ENCODE results near the gene WRNIP1.

GRCh38 chr6:2749969-2750600, 15.1 kb upstream of the WRNIP1 start:
- TF ChIP-seq FOXK2 (IDR thresholded peaks at IDR 0.05) (no peak), PBX3 (IDR thresholded peaks at IDR 0.05; ENCODE audit: insufficient replicate concordance, low read depth, low read length) (no peak), POLR2A (IDR thresholded peaks at IDR 0.05; ENCODE audit: low read depth, low read length) (no peak), E2F8 (IDR thresholded peaks at IDR 0.05; ENCODE audit: low read depth, partially characterized antibody) (no peak), JUND (IDR thresholded peaks at IDR 0.05; ENCODE audit: low read depth, low read length) (no peak), EP300 (IDR thresholded peaks at IDR 0.05; ENCODE audit: borderline replicate concordance in 1 of 2, control insufficient read depth in 1 of 2, low read depth in 2 of 2, low read length in 2 of 2) (no peak), SMC3 (IDR thresholded peaks at IDR 0.05; ENCODE audit: borderline replicate concordance, low read length) (peak; percentile 64)

Measured in GM12878 (cell line).